Measurements from ENCODE around the gene UROC1. TPM values are rescaled to one million over a fixed set of nuclear protein-coding genes. Genes with fewer than 3 reads are reported as not detected.

UROC1 gene
- total and polyA plus RNA-seq, 5 donors from 2014 or later, result not detected

DNA sequence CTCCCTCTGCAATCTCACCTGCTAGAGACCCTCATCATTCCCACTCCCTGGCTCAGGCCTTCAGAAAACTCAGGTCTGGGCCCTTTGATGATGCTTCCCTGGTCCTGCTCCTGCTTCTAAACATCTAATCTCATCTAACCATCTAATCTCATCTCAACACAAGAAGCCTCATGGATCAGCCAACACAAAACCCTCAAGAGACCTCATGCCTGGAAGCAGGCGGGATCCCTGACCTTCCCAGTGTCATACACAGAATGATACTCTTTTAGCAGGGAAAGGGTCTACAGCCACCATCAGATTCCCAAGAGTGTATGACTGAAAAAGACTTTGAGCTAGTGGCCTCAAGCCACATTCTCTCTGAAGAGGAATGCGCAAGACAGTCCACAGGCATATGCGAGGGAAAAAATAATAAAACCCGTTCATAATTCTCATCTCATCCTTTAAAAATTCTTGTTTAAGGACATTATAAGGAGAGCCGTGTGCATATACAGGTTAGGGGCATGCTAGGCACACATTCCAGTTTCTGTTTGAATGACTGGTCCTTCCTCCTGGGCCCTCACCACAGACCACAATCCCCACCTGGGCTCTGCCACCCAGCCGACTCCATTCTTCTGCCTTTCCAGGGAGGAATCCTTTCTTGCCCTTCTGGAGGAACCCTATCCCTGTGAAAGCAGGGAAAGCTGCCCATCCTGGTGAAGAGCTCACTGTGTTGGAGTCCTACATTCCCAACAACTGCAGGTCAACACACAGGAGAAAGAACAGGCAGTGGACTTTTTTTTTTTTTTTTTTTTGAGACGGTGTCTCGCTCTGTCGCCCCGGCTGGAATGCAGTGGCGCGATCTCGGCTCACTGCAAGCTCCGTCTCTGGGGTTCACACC lies 44.0 kb downstream of the UROC1 start:
- Mint-ChIP-seq H3K9me3 (no peaks in the 10 kb centered on the region), H3K27ac (peak overlapping the region; percentile 43 to 77 (median 74)), H3K4me1 (peaks cover 20 to 63% (median 47%) of the 10 kb centered on the region in 4 donors), H3K4me3 (peak overlapping the region; percentile 83 to 92 (median 90)), H3K36me3 (peaks cover 40% of the 10 kb centered on the region), H3K27me3 (no peaks in the 10 kb centered on the region)
- H3K4me1 ChIP-seq (ENCODE audit: control insufficient read depth, insufficient read depth, low read length, poor library complexity, severe bottlenecking), result peaks cover 40% of the 10 kb centered on the region
- no peak overlapping the region for H3K27ac ChIP-seq (ENCODE audit: insufficient read depth, low read length, poor library complexity, severe bottlenecking)
- no peaks in the 10 kb centered on the region for H3K9me3 ChIP-seq (ENCODE audit: control insufficient read depth in 2 of 2, low read length in 2 of 2)
- H3K27me3 ChIP-seq (ENCODE audit: control insufficient read depth, insufficient read depth, low read length), result no peaks in the 10 kb centered on the region
- no peak for ATAC-seq (ENCODE audit: low read depth in 2 of 2)
- peaks cover 35% of the 10 kb centered on the region for H3K36me3 ChIP-seq (ENCODE audit: control insufficient read depth, insufficient read depth, low read length)
- H3K4me3 ChIP-seq (ENCODE audit: low read depth, low read length), result peak overlapping the region; percentile 69
- DNase-seq, result peak in 1 of 3 donors; percentile 16

DNA sequence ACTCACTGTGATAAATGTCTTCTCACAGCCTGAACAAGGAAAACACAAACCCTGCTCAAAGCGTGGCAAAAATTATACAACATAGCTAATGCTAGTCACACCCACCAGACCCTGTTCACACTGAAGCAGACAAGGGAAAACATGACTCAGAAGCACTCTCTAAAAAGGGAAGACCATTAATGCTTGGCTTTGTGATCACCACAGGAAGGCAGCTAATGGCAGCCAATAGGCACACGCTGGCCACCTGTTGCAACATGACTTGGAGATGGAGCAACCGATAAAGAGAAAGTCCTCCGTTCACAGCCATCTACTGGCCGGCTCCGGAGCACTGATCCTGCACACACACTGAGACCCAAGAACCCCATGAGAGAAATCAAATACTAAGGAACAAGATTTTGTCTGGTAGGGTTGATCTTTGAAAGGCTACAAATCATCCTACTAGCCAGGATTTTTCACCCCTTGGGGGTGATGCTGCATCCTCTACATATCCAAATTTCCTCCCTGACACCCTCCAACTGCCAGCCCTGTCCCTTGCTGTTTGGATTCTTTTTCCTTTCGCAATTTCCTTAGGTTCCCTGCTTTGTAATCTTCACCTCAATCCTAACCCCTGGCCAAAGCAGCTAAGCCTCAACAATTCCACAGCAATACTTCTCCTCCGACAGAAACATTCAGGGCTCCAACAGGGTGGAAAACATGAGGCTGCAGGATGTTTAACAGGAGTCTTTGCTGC lies 45.1 kb downstream of the UROC1 start:
- Mint-ChIP-seq H3K9me3 (no peaks in the 10 kb centered on the region), H3K27me3 (no peaks in the 10 kb centered on the region), H3K4me1 (peaks cover 21 to 70% (median 52%) of the 10 kb centered on the region in 4 donors), H3K4me3 (peak overlapping the region; percentile 83 to 92 (median 90)), H3K36me3 (peaks cover 47% of the 10 kb centered on the region), H3K27ac (peak overlapping the region; percentile 32 to 77 (median 43))
- Histone ChIP-seq H3K4me1 (ENCODE audit: control insufficient read depth, insufficient read depth, low read length, poor library complexity, severe bottlenecking) (peaks cover 40% of the 10 kb centered on the region), H3K9me3 (ENCODE audit: control insufficient read depth in 2 of 2, low read length in 2 of 2) (no peaks in the 10 kb centered on the region), H3K4me3 (ENCODE audit: low read depth, low read length) (peak overlapping the region; percentile 69), H3K27me3 (ENCODE audit: control insufficient read depth, insufficient read depth, low read length) (no peaks in the 10 kb centered on the region), H3K36me3 (ENCODE audit: control insufficient read depth, insufficient read depth, low read length) (peaks cover 46% of the 10 kb centered on the region), H3K27ac (ENCODE audit: insufficient read depth, low read length, poor library complexity, severe bottlenecking) (no peak overlapping the region)
- ATAC-seq (ENCODE audit: low read depth in 2 of 2) (no peak), DNase-seq (peak in 1 of 3 donors; percentile 12)

DNA sequence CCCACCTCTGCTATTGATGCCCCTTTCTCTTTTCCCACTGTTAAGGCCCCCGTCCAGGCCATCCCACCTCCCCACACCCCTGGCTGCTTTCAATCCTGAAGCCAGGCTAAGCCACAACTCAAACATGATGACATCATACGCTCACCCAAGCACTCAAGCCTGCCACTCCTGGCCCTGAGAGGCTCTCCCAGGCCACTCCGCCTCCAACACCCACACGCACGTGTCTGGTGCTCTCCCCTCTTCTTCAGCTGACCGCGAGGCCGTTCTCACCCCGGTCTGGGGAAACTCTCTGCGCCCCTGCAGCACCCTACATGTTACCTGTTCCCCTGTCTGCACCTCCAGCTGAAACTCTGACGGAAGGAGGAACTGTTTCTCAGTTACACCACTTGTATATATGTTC lies 48.1 kb downstream of the UROC1 start:
- no peak for ATAC-seq (ENCODE audit: low read depth in 2 of 2)
- H3K27me3 ChIP-seq (ENCODE audit: control insufficient read depth, insufficient read depth, low read length), result no peaks in the 10 kb centered on the region
- H3K4me3 ChIP-seq (ENCODE audit: low read depth, low read length), result no peak overlapping the region
- Mint-ChIP-seq H3K27me3 (no peaks in the 10 kb centered on the region), H3K27ac (peak overlapping the region in 2 of 3 donors; percentile 80 to 94), H3K36me3 (peaks cover 66% of the 10 kb centered on the region), H3K4me1 (peaks cover 21 to 68% (median 56%) of the 10 kb centered on the region in 4 donors), H3K4me3 (peak overlapping the region in 1 of 4 donors; percentile 43), H3K9me3 (no peaks in the 10 kb centered on the region)
- DNase-seq, result no peak
- no peaks in the 10 kb centered on the region for H3K9me3 ChIP-seq (ENCODE audit: control insufficient read depth in 2 of 2, low read length in 2 of 2)
- H3K4me1 ChIP-seq (ENCODE audit: control insufficient read depth, insufficient read depth, low read length, poor library complexity, severe bottlenecking), result peaks cover 29% of the 10 kb centered on the region
- H3K27ac ChIP-seq (ENCODE audit: insufficient read depth, low read length, poor library complexity, severe bottlenecking), result no peak overlapping the region
- peaks cover 75% of the 10 kb centered on the region for H3K36me3 ChIP-seq (ENCODE audit: control insufficient read depth, insufficient read depth, low read length)

DNA sequence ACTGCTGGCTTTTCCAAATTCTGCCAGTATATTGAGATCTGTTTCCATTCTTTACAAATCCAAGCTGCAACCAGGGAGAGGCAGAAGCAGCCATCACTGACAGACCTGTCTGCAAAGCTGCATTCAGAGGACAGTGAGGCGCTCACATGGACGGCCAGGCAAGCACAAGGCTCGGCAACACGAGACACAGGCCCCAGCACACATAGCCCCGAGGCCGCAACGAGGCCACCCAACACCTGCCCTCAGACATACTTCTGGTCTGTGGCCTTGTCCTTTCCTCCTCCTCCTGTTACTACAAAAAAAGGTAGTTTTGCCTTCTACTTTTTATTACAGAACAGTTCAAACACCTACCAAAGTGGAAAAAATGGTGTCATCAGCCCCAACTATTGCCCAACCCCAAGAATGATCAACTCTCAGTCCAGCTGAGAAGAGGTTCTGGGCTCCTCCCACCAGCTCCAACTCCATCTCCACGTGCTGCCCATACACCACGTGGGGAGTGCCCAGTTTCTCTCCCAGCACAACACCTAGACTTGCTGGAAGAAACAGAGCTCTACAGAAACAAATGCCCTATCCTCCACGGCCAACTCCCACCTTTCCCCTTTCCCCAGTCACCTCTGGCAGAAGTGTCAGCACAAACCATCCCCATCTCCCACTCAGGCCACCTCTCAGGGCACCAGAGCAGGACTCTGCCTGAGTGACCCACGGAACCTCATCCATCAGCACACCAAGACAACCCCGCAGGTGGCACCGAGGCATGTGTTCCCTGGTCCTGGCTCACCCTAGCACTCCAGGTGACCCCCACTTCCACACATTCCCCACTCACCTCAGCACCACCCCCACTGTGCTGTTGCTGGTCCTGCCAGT lies 49.3 kb downstream of the UROC1 start:
- DNase-seq, result no peak
- no peaks in the 10 kb centered on the region for H3K9me3 Mint-ChIP-seq
- peaks cover 84% of the 10 kb centered on the region for H3K36me3 ChIP-seq (ENCODE audit: control insufficient read depth, insufficient read depth, low read length)
- peaks cover 16% of the 10 kb centered on the region for H3K4me1 ChIP-seq (ENCODE audit: control insufficient read depth, insufficient read depth, low read length, poor library complexity, severe bottlenecking)
- no peak overlapping the region for H3K4me3 ChIP-seq (ENCODE audit: low read depth, low read length)
- peak overlapping the region in 2 of 4 donors; percentile 32 to 49 for H3K4me3 Mint-ChIP-seq
- H3K27me3 ChIP-seq (ENCODE audit: control insufficient read depth, insufficient read depth, low read length), result no peaks in the 10 kb centered on the region
- no peaks in the 10 kb centered on the region for H3K27me3 Mint-ChIP-seq
- peaks cover 18 to 59% (median 48%) of the 10 kb centered on the region in 4 donors for H3K4me1 Mint-ChIP-seq
- no peaks in the 10 kb centered on the region for H3K9me3 ChIP-seq (ENCODE audit: control insufficient read depth in 2 of 2, low read length in 2 of 2)
- H3K27ac ChIP-seq (ENCODE audit: insufficient read depth, low read length, poor library complexity, severe bottlenecking), result no peak overlapping the region
- ATAC-seq (ENCODE audit: low read depth in 2 of 2), result no peak
- peaks cover 68% of the 10 kb centered on the region for H3K36me3 Mint-ChIP-seq
- H3K27ac Mint-ChIP-seq, result peak overlapping the region in 2 of 3 donors; percentile 42 to 60

DNA sequence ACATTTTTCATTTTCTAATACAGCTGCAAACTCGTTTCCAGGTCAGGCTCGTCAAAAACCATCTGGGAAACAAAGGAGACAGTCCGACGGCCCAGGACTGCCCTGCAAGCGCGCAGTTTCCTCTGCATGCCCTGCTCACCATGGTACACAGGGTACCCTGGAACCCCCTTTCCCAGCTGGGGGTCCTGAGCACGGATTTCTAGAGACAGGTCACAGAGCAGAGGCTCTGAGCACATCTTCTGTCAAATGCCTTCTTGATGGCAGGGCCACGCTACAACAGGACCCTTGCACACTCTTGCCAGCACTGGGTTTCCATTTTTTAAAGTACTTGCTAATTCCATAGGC lies 50.0 kb downstream of the UROC1 start:
- peaks cover 11 to 52% (median 41%) of the 10 kb centered on the region in 4 donors for H3K4me1 Mint-ChIP-seq
- H3K4me3 Mint-ChIP-seq, result no peak overlapping the region
- H3K36me3 ChIP-seq (ENCODE audit: control insufficient read depth, insufficient read depth, low read length), result peaks cover 90% of the 10 kb centered on the region
- H3K4me3 ChIP-seq (ENCODE audit: low read depth, low read length), result no peak overlapping the region
- ATAC-seq (ENCODE audit: low read depth in 2 of 2) (no peak), DNase-seq (no peak)
- no peaks in the 10 kb centered on the region for H3K9me3 Mint-ChIP-seq
- no peaks in the 10 kb centered on the region for H3K27me3 Mint-ChIP-seq
- H3K27ac ChIP-seq (ENCODE audit: insufficient read depth, low read length, poor library complexity, severe bottlenecking), result no peak overlapping the region
- H3K27ac Mint-ChIP-seq, result no peak overlapping the region
- peaks cover 10% of the 10 kb centered on the region for H3K4me1 ChIP-seq (ENCODE audit: control insufficient read depth, insufficient read depth, low read length, poor library complexity, severe bottlenecking)
- no peaks in the 10 kb centered on the region for H3K9me3 ChIP-seq (ENCODE audit: control insufficient read depth in 2 of 2, low read length in 2 of 2)
- no peaks in the 10 kb centered on the region for H3K27me3 ChIP-seq (ENCODE audit: control insufficient read depth, insufficient read depth, low read length)
- peaks cover 63% of the 10 kb centered on the region for H3K36me3 Mint-ChIP-seq

DNA sequence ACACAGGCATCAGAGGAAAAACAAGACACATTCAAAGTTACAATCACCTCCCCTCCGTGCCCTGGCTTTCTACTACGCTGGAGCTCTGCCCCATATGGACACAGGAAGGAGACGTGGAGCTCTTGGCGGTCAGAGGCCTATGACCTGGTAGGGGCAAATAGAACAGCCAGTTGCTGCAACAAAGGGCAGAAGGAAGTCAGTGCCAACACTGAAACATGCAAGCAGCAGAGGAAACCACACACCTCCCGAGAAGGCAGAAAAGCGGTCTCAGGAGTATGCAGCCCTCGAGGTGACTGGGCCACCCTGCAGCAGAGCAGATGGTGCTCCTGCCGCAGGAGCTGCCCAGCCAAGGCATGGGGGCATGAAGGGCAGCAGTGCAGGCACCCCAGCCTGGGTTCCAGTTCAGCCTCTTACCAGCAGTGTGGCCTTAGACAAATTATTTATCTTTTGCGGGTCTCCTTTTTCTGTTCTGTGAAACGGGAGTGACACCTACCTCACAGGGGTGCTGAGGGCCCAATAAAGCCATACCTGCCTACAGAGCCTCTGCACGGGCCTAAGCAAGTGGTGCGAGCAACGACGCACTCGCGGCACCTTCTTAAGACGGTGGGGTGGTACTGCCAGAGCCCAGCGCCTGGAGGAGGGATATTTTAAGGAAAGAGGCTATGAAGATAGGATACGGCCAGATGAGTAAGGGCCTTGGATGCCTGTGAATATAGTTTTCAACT lies 50.5 kb downstream of the UROC1 start:
- Histone ChIP-seq H3K9me3 (ENCODE audit: control insufficient read depth in 2 of 2, low read length in 2 of 2) (no peaks in the 10 kb centered on the region), H3K4me3 (ENCODE audit: low read depth, low read length) (no peak overlapping the region), H3K27ac (ENCODE audit: insufficient read depth, low read length, poor library complexity, severe bottlenecking) (no peak overlapping the region), H3K27me3 (ENCODE audit: control insufficient read depth, insufficient read depth, low read length) (no peaks in the 10 kb centered on the region), H3K36me3 (ENCODE audit: control insufficient read depth, insufficient read depth, low read length) (peaks cover 92% of the 10 kb centered on the region), H3K4me1 (ENCODE audit: control insufficient read depth, insufficient read depth, low read length, poor library complexity, severe bottlenecking) (peaks cover 4% of the 10 kb centered on the region)
- no peaks in the 10 kb centered on the region for H3K9me3 Mint-ChIP-seq
- peaks cover 61% of the 10 kb centered on the region for H3K36me3 Mint-ChIP-seq
- DNase-seq (no peak), ATAC-seq (ENCODE audit: low read depth in 2 of 2) (no peak)
- no peak overlapping the region for H3K4me3 Mint-ChIP-seq
- no peaks in the 10 kb centered on the region for H3K27me3 Mint-ChIP-seq
- H3K4me1 Mint-ChIP-seq, result peaks cover 6 to 47% (median 36%) of the 10 kb centered on the region in 4 donors
- no peak overlapping the region for H3K27ac Mint-ChIP-seq

Measured in CD4-positive, CD25-positive, alpha-beta regulatory T cell (primary cell).